GM21528 (cell line): Measurements from ENCODE around the gene MPO.

Source experiments
- ATAC-seq: cut with Tn5 transposase; IDR thresholded peaks from one replicate; pipeline ENCODE4 v1.9.1; 2021; ENCODE audit warnings: mild to moderate bottlenecking, moderate library complexity; ENCODE audit not compliant: unreplicated experiment, low FRiP score

The MPO gene

GRCh38 chr17:58267347-58268324 is 13.1 kb downstream of the MPO start:
- ATAC-seq, result no peak

- ATAC-seq, result no peak
Measured at GRCh38 chr17:58265902-58266875, 14.5 kb downstream of the MPO start.

GRCh38 chr17:58265271-58265670 is 15.5 kb downstream of the MPO start:
- no peak for ATAC-seq

- ATAC-seq, result no peak
Measured at GRCh38 chr17:58264407-58265103, 16.2 kb downstream of the MPO start.

- no peak for ATAC-seq
Measured at GRCh38 chr17:58263773-58264172, 17.0 kb downstream of the MPO start.

GRCh38 chr17:58262149-58262548 is 18.6 kb downstream of the MPO start:
- no peak for ATAC-seq

GRCh38 chr17:58254803-58255202 is 25.9 kb downstream of the MPO start:
- no peak for ATAC-seq

- no peak for ATAC-seq
Measured at GRCh38 chr17:58253082-58253481, 27.7 kb downstream of the MPO start.

GRCh38 chr17:58252141-58252540 is 28.6 kb downstream of the MPO start:
- no peak for ATAC-seq

- ATAC-seq, result no peak
Measured at GRCh38 chr17:58250344-58251011, 30.3 kb downstream of the MPO start.

- ATAC-seq, result no peak
Measured at GRCh38 chr17:58249270-58250133, 31.2 kb downstream of the MPO start.

- ATAC-seq, result no peak
Measured at GRCh38 chr17:58248955-58249269, 31.8 kb downstream of the MPO start.

- no peak for ATAC-seq
Measured at GRCh38 chr17:58247511-58248363, 33.0 kb downstream of the MPO start.

- no peak for ATAC-seq
Measured at GRCh38 chr17:58246781-58247180, 34.0 kb downstream of the MPO start.

GRCh38 chr17:58246104-58246740 is 34.5 kb downstream of the MPO start:
- no peak for ATAC-seq

GRCh38 chr17:58245428-58246103 is 35.2 kb downstream of the MPO start:
- ATAC-seq, result no peak

GRCh38 chr17:58244963-58245362 is 35.8 kb downstream of the MPO start:
- ATAC-seq, result no peak
